GM12875 (cell line): ENCODE results near the gene PDIA3.

Experiments
- H3K4me3 ChIP-seq: one replicate; pipeline ENCODE4 v1.5.1; 2011; ENCODE audit warnings: low read depth, low read length, control low read depth
- CTCF ChIP-seq: IDR thresholded peaks from 2 replicates; pipeline ENCODE4 v1.5.1; 2011; ENCODE audit warnings: low read depth, mild to moderate bottlenecking, control low read depth, inconsistent platforms, low read length, moderate library complexity, borderline replicate concordance; ENCODE audit not compliant: insufficient read depth

PDIA3 gene

GRCh38 chr15:43779016-43779415 lies 32.8 kb downstream of the PDIA3 start:
- no peak for TF ChIP-seq CTCF
- no peak overlapping the region for H3K4me3 ChIP-seq

- TF ChIP-seq CTCF, result no peak
- H3K4me3 ChIP-seq, result no peak overlapping the region
Measured at GRCh38 chr15:43789409-43789808, 43.2 kb downstream of the PDIA3 start.

- no peak for TF ChIP-seq CTCF
- peak within 1 kb of the TSS; percentile 96 for H3K4me3 ChIP-seq
Measured at GRCh38 chr15:43791993-43792760, 45.9 kb downstream of the PDIA3 start, which contains the start of gene SERF2. TSS of gene SERF2 (plus strand) at chr15:43792320. CDS start at chr15:43792377, 57 bp downstream.

- peak overlapping the region; percentile 96 for H3K4me3 ChIP-seq
- no peak for TF ChIP-seq CTCF
Measured at GRCh38 chr15:43792761-43793476, 46.7 kb downstream of the PDIA3 start.

- peak overlapping the region; percentile 96 for H3K4me3 ChIP-seq
- no peak for TF ChIP-seq CTCF
Measured at GRCh38 chr15:43793647-43794046, 47.4 kb downstream of the PDIA3 start.

GRCh38 chr15:43794269-43795037 lies 48.2 kb downstream of the PDIA3 start:
- no peak overlapping the region for H3K4me3 ChIP-seq
- TF ChIP-seq CTCF, result no peak
